GM19467 (cell line): ENCODE measurements around the gene SF3B5.
"Not testable (repeated sequence)": the region's sequence is repeated elsewhere in the genome, so short reads cannot be mapped to it uniquely, and the experiment has no call there.

Source experiments
- ATAC-seq: cut with Tn5 transposase; IDR thresholded peaks from one replicate; pipeline ENCODE4 v1.9.1; 2021; ENCODE audit warnings: mild to moderate bottlenecking, moderate library complexity; ENCODE audit not compliant: unreplicated experiment

Gene SF3B5

DNA sequence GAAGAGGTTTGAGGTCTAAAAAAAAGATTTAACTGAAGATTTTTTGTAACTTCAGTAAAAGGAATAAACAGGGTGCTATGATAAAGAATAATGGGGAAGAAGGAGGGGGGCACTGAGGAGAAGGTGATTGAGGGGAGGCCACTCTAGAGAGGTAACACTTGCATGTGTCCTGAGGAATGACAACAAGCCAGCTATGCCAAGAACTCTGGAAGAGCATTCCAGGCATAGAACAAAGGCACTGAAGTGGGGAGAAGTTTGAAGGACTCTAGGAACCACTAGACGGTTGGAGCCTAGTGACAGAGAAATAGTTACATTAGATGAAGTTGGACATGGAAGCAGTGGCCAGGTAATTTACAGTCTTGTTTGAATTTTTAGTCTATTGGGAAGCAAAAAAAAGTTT is 10.8 kb upstream of the SF3B5 start:
- ATAC-seq = no peak

DNA sequence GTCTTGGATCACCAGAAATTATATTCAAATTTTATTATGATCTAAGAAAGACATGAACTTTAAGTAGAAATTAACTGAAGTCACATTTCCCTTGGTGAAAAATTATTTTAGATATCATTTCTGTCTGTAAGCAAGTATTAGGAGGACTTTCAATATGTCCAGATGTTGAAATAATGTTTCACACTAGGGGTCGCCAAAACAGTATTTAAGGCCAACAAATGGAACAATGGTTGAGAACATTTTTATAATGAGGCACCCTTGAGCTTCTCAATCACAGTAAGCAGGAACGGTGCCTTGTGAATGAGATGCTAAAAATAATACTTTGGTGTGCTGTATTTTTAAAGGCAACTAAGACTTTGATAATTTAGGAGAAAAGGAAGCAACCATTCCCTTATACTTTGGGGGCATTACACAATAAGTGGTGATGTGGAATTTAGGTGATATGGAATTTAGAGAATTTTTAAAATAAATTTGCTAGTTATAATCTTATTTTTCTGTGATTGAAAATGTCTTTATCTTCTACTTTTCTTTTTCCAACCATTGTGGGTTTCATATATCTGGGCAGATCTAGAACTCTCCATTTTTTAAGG is 9.6 kb upstream of the SF3B5 start:
- no peak for ATAC-seq

DNA sequence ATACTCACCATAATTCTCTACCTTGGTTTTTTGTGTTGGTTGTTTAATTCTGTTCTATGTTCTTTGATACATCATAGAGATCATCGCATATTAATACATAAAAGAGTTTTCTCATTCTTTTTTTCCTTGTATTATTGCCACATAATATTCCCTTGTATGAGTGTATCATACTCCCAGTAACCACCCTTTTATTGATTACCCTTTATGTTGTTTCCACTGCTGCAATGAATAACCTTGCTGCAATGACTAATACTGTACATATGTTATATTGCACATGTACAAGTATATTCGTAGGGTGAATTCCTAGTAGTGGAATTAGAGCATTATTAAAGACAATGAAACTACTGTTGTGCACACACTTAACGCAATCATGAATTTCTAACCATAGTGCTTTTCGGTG is 9.1 kb upstream of the SF3B5 start:
- ATAC-seq = no peak

DNA sequence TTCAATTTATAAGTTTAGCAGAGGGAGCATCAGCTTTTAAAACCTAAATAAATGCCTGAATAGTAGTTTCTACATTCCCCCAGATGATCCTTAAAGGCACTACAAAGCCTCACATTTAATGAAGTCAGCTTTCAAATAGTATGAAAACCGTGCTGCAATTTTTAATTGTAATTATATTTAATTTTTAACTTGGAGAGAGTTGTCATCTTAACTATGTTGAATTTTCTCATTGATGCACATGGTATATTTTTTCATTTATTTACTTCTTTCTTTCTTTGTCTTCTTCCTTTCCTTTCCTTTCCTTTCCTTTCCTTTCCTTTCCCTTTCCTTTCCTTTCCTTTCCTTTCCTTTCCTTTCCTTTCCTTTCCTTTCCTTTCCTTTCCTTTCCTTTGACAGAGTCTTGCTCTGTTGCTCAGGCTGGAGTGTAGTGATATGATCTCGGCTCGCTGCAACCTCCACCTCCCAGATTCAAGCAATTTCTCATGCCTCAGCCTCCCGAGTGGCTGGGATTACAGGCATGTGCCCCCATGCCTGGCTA is 7.7 kb upstream of the SF3B5 start:
- no peak for ATAC-seq

DNA sequence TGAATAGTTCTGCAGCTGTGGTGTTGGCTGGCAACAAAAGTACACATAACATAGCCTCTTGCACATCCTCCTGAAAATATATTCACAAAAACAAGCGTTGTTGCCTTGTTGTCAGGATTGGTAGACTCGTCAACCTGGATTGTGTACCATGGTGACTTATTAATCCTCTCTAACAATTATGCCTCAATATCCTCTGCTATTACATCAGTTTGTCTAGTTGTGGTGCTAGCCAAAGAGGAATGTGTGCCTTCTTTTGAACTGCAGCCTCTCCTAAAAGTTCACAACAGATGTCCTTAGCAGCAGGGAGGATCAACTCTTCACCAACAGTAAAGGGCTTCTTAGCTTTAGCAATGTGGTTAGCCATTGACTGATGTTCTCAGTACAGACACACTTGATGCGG is 3.6 kb upstream of the SF3B5 start:
- no peak for ATAC-seq

DNA sequence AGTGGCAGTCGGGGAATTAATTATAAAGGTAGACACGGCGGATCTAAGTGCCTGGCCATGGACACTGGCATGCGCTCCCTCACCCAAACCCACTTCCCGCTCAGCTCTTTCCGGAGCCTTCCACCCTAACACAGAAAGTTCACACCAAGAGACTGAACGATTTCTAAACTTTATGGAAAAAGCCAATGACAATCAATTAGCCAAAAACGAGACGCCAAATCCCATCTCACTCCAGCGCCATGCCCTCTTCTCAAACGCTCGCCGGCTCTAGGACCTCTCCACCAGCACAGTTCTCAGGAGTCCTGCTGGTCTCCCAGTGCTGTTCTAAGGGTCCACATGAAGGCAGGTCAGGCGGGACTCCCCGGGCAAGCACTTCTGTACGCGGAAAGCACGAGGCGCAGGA is 641 bp downstream of the SF3B5 start:
- ATAC-seq = peak; percentile 3

DNA sequence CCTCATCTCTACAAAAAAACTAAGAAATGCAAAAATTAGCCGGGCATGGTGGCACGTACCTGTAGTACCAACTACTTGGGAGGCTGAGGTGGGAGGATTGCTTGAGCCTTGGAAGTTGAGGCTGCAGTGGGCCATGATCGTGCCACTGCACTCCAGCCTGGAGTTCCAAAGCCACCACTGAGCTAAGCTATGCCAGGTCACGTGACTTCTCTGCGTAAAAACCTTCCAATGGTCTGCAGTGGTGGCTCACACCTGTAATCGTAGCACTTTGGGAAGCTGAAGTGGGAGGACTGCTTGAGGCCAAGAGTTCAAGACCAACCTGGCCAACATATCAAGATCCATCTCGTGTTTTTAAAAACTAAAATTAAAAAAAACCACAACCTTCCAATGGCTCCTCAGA is 1.7 kb downstream of the SF3B5 start:
- no peak for ATAC-seq

DNA sequence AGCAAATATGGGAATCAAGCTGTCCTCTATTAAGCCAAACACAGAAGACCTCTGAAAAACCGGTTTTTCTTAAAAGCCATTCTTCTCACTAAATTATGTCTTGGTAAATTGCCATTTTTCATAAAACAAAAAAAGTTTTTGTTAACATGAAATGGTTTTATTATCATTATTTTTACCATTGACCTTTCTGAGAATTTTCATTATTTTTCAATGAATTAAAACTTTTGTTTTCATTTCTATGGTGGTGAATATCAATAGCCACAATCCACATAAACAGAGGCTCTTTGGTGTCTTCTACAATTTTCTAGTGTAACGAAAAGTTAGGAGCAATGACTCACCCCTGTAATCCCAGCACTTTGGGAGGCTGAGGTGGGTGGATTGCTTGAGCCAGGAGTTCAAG is 2.1 kb downstream of the SF3B5 start:
- no peak for ATAC-seq

DNA sequence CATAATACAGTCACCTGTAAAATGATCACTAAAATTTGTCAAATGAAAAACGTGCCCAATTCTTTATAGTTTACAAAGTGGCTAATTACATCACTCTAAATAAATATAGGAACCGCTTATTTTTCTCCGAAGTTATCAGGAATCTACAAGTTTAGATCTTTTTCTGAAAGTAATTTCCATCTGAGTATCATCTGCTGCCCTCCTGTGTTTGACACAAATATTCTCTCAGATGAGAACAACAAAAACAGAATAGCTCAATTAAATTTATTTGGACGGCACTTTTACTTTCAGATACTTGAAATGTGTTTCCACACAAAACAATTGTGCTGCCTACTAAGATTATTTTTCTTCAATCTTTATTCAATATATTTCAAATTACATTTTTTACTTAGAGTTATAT is 5.0 kb downstream of the SF3B5 start:
- no peak for ATAC-seq

DNA sequence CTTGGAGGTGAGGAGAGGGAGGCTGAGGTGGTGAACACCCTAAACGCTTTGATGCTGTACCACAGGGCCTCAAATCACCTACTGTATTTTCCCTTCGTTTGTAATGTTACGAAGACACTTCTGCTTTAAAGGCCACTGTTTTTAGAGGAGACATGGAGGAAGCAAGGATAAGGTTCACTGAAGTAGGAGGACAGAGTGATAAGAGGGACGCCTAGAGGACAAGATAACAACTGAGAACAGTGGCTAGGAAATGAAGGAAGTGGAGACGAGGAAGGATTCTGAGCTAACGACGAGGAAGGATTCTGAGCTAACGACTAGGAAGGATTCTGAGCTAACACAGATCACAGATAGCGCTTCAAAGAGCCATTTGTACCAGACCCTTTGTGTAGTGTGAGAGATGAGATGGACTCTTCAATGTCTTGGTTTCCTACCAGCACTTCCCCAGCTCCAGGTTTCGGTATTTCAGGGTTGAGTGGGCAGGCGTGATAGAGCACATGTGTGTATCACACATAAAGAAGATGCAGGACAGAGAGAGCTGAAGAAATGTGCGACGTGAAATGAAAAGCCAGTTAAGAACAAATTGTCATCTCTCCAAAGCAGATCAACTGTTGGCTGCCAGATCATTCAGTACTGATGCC is 7.5 kb downstream of the SF3B5 start:
- ATAC-seq = no peak

DNA sequence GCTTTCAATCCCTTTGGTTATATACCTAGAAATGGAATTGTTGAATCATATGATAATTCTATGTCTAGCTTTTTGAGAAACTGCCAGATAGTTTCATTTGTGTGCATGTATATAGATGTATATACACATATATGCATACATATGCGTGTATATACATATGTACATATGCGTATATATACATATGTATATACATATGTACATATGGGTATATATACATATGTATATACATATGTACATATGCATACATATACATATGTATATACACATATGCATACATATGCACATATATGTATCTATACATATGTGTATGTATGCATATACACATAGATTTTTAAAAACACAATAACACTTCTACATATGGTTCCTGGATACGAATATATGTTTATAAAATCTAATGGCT is 8.4 kb downstream of the SF3B5 start:
- ATAC-seq = no peak

DNA sequence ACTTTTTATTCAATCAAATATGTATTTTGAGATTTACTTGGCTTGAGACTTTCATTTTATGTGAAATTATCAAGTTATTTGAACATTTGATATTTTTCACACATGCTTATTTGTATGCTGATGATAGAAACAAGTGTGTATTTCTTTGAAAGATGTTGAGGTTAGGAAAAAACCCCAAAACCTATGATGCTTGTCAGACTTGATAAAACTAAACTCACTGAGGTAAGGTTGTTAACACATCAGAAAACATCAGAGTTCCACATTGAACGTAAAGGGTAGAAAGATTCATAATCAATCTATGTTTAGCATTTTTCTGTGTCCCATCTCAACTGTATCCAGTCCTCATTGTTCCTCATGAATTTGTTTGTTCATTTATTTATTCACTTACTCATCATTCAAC is 12.2 kb downstream of the SF3B5 start:
- no peak for ATAC-seq

DNA sequence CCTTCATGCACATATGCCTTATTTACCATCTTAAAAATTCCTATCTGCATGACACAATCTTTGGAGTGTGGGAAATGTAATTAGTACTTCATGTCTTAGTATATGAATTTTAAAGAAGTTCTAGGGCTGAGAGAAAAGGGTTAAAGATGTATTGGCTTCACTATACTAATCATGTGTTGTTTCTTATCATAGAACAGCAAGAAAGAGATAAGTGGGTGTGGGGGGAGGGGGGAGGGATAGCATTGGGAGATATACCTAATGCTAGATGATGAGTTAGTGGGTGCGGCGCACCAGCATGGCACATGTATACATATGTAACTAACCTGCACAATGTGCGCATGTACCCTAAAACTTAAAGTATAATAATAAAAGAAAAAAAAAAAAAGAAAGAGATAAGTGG is 13.0 kb downstream of the SF3B5 start:
- not testable (repeated sequence) for ATAC-seq

DNA sequence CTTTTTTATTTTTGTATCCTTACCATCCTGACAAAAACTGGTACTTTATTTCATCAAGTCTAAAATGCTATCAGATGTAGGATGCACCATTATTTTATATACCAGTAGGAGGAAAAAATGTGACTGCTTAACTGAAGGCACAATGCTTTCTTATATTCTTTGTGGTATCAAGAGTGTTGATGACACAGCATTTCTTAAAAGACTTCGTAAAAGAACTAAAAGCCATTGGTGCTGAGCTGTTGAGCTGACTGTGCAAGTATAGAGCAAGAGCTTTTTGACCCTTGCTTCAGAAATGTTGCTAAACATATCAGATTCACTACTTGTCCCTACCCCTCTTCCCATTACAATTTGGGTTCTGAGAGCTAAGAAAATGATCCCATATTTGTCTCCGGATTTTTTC is 17.5 kb downstream of the SF3B5 start:
- ATAC-seq = no peak

DNA sequence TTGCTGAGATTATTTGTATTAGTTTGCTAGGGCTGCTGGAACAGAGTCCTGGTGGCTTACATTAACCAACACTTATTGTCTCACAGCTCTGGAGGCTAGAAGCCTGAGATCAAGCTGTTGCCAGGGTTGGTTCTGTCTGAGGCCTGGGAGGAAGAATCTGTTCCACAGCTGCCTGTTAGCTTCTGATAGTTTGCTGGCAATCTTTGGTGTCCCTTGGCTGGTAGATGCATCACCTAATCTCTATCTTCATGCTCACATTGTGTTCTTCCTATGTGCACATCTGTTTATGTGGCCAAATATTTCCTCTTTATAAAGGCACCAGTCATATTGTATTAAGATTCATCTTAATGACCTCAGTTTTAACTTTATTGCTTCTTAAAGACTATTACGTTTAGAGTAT is 19.5 kb downstream of the SF3B5 start:
- ATAC-seq = no peak

DNA sequence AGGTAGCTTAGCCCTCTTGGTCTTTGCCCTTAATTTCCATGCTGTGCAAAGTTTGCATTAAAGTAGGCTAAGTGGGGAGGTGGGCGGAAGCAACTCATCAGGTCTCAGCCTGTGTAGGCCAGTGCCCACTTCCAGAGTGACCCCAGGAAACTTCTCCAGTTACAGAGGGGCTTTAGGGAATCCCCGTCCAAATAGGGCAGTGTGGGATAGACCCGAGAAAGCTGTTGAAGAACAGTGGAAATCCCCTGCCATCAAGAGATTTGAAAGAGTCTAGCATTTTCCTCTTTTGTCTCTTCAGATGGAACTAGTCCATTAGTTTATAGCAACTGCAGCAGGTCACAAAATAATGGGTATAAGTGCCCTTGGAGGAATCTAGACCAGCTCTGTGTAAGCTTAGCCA is 20.2 kb downstream of the SF3B5 start:
- ATAC-seq = no peak

DNA sequence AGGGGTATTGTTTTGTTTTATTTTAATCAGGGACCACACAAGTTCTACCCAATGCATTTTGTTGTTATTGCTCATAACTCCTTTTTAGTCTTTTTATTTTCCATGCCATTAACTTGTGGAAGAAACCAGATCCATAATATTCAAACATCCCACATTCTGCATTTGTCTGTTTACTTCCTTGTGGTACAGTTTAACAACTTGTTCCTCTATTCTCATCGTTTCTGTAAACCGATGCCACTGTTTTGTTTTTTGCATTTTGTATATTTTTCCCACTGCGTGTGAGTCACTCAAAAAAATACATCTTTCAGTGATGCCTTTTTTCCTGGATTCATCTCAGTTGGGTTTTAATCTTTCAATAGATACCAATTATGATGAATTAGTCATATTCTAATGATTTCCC is 22.3 kb downstream of the SF3B5 start:
- no peak for ATAC-seq

DNA sequence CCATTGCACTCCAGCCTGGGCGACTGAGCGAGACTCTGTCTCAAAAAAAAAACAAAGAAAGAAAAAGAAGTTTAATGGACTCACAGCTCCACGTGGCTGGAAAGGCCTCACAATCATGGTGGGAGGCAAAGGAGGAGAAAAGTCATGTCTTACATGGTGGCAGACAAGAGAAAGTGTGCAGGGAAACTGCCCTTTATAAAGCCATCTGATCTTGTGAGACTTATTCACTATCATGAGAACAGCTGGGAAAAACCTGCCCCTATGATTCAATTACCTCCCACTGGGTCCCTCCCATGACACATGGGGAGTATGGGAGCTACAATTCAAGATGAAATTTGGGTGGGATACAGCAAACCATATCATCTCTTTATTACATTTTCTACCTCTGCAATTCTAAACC is 25.9 kb downstream of the SF3B5 start:
- ATAC-seq = no peak

DNA sequence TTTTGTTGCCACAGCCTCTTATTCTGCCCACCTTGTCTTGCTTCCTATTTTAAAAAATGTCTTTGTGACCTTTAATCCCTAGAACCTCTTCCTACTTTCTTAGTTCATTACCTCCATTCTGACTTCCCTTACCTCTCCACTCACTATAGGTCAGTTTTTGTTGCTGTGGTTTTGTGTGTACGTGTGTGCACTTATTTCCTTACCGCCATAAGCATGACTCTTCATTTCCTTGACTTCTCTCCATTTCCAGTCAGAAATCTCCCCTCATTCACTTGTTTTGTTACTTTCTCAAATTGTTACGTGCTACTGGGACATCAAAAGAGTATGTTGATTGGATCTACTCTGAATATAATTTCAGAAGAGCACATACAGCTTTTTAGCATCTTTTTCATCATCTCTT is 26.6 kb downstream of the SF3B5 start:
- no peak for ATAC-seq

DNA sequence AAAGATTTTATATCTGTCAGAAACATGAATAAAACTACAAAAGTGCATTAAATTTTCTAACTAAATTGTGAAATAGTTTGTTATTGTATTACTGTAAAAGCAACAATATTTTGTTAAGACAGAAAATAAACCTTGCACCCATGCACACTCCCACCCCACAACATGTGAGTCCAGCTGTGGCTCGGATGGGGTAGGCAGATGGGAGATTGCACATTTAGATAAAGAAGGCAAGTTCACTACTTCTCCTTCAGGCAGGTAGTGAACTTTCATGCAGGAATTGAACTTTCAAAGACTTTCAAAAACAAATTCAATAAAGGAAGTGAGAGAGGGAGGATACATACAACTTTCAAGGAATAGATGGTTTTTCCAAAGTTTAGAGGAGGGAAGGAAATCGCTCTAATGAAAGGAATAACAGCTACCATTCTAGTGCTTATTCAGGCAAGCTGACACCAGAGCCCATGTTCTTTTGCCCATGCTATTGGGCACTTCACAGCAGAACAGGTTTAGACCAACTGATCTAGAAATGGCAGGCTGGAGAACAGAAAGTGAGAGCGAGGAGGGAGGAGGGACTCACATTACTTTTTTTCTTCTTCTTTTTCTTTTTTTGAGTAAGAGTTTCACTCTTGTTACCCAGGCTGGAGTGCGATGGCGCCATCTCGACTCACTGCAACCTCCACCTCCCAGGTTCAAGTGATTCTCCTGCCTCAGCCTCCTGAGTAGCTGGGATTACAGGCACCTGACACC is 28.5 kb downstream of the SF3B5 start:
- peak; percentile 36 for ATAC-seq

DNA sequence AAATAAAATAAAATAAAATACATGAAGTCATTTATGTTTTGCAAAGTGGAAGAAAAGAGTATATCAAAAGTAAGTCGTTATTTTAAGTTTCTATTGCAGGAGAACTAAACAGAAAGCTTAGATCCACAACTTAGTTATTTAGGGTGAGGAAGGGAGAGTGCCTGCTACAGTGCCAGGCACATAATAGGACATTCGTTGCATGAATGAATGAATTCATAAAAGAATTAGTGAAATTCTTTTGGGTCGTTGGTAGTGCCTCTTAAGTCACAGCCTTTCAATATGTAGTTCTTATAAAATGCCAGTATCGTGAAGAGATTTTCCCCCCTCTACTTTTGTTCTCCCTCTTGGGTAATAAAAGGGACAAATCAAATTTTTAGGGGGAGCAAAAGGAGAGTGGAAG is 29.1 kb downstream of the SF3B5 start:
- ATAC-seq = no peak

DNA sequence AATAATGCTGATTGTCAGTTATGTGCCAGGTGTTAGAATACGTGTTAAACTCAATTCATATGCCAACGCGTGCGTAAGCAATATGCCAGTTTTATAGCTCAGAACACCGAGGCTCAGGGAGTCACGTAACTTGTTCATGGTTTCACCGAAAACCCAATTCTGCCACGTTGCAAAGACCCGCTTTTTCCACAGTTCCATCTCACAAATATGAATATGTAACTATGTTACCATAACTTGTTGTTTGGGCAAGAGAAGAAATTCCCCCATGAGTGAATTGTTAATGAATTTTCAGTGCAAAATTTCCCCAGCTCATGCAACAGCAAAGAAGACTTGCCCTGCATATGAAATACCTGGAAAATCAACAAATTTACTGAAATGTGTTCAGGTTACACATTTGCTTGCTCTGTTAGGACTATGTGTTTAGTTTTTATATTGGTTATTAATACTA is 30.1 kb downstream of the SF3B5 start:
- ATAC-seq = no peak
